SU-DHL-6 (cell line): ENCODE data around the gene SLC35B2.

Source experiments
- EZH2phosphoT487 ChIP-seq: fragments of 200-600 bp; sonication (generic), shearing (Covaris generic); conservative IDR thresholded peaks from 2 replicates; pipeline ENCODE4 v1.6.1; 2018; ENCODE audit warnings: mild to moderate bottlenecking, antibody characterized with exemption, low read length, moderate library complexity, mixed read lengths
- TF ChIP-seq, protein P1 (sequence below): fragments of 200-600 bp; sonication (generic); IDR thresholded peaks from one replicate; pipeline ENCODE4 v1.5.1; 2017; ENCODE audit warnings: antibody characterized with exemption, mild to moderate bottlenecking, low read length, moderate library complexity; ENCODE audit not compliant: insufficient read depth, poor library complexity, severe bottlenecking

DNA sequence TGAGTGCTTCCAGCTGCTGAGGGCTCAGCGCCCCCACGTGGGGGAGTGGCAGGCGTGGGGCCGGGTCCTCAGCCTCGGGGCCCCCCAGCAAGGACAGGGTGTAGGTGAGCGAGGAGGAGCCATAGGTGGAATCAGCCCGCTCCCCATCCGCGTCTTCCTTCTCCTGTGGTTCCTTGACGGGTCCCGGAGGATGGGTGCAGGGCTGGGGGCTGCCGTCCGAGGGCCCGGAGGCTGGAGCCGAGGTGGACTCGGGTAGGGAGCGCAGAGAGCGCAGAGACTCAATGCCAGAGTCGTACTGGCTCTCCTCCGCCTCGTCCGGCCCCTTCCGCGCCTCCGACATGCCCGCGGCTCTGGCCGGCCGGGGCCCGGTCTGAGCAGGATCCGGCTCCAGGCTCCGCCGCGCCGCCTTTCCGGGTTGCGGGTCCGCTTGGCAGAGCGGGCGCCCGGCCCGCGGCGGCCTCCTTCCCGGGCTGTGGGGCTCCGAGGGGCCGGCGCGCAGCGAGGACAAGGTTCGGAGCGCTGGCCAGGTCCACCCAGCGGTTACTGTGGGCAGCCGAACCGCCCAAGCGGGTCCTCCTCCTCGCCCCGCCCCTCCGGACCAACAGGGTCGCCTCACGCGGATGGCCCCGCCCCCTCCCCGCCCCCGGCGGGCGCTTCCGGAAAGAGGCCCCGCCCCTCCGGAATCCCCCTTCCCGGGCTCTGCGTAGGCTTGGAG is 7.8 kb upstream of the SLC35B2 start, which contains the start of gene NFKBIE:
- TF ChIP-seq, protein P1, sequence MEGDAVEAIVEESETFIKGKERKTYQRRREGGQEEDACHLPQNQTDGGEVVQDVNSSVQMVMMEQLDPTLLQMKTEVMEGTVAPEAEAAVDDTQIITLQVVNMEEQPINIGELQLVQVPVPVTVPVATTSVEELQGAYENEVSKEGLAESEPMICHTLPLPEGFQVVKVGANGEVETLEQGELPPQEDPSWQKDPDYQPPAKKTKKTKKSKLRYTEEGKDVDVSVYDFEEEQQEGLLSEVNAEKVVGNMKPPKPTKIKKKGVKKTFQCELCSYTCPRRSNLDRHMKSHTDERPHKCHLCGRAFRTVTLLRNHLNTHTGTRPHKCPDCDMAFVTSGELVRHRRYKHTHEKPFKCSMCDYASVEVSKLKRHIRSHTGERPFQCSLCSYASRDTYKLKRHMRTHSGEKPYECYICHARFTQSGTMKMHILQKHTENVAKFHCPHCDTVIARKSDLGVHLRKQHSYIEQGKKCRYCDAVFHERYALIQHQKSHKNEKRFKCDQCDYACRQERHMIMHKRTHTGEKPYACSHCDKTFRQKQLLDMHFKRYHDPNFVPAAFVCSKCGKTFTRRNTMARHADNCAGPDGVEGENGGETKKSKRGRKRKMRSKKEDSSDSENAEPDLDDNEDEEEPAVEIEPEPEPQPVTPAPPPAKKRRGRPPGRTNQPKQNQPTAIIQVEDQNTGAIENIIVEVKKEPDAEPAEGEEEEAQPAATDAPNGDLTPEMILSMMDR: peak; percentile 90
- no peak for TF ChIP-seq EZH2phosphoT487
